HG02884 (cell line): ENCODE results near the gene WDR72.
"Not testable (repeated sequence)": the region's sequence is repeated elsewhere in the genome, so short reads cannot be mapped to it uniquely, and the experiment has no call there.

ENCODE experiments used
- ATAC-seq: cut with Tn5 transposase; IDR thresholded peaks from one replicate; pipeline ENCODE4 v1.9.1; 2021; ENCODE audit warnings: mild to moderate bottlenecking, moderate library complexity; ENCODE audit not compliant: unreplicated experiment

Gene WDR72

GRCh38 chr15:53759411-53759931, at the start of gene WDR72:
TSS of gene WDR72 (minus strand) at chr15:53759663. CDS start at chr15:53733149, 26,514 bp downstream.
- no peak for ATAC-seq

DNA sequence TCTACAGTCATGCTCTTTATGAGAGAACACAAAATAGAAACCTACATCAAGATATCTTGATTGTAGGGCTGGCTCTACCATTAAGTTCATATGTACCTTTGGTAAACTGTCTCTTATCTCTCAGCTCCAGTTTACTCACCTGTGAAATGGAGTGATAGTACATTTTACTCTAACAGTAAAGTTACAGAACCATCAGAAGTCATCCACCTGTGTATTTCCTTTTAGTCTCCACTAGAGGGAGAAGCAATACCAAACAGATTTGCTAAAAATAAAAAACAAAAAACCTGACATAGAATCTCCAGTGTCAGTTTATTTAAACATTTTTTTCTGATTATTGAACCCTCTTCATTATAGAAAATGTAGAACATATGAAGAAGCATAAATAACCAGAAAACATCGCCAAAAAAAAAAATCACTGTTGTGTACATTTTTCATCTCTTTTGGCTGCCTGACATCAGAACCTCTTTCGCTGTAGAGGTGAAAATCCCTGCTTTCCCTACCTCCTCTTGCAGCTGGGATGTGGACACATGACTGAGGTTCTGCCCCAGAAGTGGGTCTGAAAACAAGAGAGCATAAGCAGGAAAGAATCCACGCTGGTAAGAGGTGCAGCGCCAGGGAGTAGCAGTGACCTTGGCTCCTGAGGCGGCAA, 48.7 kb upstream of the WDR72 start:
- no peak for ATAC-seq

- no peak for ATAC-seq
These were observed 48.0 kb upstream of the WDR72 start for GRCh38 chr15:53807501-53807900.

DNA sequence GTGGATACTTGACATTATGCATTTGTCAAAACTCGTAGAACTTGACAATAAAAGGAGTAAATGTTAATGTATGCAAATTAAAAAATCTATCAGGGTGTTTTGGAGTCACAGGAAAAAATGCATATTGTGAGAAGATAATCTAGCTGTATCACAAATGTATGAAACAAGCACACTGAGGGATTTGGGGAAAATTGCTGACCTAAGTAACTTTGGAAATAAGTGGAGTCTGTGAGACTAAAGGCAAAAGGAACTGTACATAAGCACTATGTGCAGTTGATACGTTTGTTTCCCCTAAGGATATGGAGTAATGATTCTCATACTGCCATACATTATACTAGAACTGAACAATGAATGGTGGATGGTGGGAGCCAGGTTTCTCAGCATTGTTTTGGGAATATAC, 43.2 kb upstream of the WDR72 start:
- no peak for ATAC-seq

GRCh38 chr15:53791581-53791980, 32.1 kb upstream of the WDR72 start:
- no peak for ATAC-seq

GRCh38 chr15:53789654-53790375, 30.4 kb upstream of the WDR72 start:
- no peak for ATAC-seq

- ATAC-seq = no peak
These were observed 26.9 kb upstream of the WDR72 start for GRCh38 chr15:53786401-53786800.

DNA sequence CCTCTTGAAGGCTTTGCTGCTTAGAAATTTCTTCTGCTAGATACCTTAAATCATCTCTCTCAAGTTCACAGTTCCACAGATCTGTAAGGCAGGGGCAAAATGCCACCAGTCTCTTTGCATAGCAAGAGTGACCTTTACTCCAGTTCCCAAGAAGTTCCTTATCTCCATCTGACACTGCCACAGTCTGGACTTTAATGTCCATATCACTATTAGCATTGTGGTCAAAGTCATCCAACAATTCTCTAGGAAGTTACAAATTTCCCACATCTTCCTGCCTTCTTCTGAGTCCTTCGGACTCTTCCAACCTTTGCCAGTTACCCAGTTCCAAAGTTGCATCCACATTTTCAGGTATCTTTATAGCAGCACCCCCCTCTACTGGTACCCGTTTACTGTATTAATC, 25.8 kb upstream of the WDR72 start:
- not testable (repeated sequence) for ATAC-seq

GRCh38 chr15:53762916-53763315, 3.5 kb upstream of the WDR72 start:
- ATAC-seq = no peak

GRCh38 chr15:53758412-53758811, 1.1 kb downstream of the WDR72 start:
- ATAC-seq = no peak

GRCh38 chr15:53757906-53758305, 1.6 kb downstream of the WDR72 start:
- no peak for ATAC-seq

GRCh38 chr15:53753813-53754212, 5.7 kb downstream of the WDR72 start:
- ATAC-seq = no peak

GRCh38 chr15:53752406-53752805, 7.1 kb downstream of the WDR72 start:
- ATAC-seq = no peak

DNA sequence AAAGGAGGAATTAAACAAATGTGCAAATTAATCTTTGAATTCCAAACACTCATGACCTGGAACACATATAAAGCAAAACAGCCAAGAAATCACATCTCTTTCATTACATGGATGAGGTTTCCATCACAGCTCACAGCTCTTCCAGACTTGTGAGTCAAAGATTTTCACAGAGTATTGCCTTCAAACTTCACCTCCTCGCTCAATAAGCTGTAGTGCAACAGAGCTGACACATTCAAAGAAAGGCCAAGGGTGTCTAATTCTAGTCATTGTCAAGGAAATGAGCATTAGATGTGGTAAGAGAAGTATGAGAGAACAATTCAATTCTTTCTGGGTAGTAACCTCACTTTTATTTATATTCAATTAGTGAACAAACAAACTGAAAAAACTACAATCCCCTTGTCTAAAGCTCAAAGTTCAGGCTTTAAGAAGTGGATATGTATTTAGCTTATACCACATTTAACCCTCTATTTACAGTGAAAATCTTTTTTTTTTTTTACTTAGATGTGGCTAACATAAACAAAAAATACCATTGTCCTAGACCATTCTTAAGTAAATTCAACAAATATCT, 11.9 kb downstream of the WDR72 start:
- ATAC-seq = no peak

DNA sequence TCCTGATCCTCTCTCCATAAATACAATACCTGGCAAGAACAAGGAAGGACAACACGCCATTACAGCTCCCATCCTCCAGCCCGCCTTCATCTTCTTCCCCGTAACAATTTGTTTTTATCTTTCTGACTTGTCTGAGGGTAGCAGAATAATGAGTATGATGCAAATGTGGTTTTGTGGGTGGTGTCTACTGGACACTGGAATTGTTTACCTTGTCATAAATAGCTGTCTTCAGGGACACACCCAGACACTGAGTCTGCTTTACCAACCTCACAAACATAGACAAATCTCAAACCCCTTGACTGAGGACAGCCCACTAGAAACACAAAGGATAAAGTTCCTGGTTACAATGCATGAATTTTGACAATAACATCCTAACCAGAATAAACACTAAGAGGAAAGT, 13.4 kb downstream of the WDR72 start:
- ATAC-seq = no peak

DNA sequence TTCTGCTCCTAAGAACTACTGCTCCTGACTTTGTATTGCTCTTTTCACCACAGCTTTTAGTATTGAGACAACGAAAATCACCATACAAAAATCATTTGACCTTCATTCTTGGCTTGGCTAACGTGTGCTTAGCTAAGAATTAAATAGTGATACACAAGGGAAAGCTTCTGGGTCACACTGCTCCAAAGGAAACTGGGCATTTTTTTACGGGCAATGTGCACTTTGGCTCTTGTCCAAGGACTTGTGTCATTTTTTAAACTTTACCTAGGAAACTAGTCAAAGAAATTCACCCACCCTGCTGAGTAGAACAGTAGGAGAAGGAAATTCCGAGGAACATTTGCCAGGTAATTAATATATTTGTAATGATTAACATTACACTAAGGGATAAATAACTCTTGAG, 19.8 kb downstream of the WDR72 start:
- ATAC-seq = no peak

- ATAC-seq = no peak
These were observed 20.3 kb downstream of the WDR72 start for GRCh38 chr15:53739187-53739586.

DNA sequence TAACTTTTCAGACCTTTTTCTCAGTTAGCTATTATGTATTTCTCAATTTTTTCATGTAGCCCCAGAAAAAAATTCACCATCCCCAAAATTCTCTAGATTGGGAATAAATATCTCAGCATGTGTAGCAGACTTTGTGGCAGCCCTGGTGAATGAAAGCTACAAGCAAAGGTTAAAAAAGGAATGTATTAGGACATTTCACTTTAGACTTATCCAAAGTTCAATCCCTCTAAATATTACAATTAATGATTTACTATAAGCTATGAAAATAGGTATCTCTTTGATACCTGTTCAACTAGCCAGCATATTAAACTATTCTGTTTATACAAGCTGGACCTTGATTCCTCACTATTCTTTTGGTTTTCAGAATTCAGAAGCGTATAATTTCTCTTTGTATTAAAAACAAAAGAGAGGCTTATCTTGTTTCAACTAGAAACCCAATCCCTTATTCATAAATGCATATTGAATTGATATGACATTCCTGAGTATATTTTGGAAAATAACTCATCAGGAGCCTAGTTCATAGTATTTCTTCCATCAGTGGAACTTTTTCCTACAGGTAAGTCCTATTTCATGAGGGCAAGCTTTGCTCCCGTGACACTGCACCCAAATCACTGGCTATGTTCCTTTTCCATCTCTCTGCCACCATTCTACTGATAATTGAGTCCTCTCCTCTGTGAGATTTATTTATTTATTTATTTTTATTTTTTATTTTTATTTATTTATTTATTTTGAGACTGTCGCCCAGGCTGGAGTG, 38.0 kb downstream of the WDR72 start:
- ATAC-seq = no peak

DNA sequence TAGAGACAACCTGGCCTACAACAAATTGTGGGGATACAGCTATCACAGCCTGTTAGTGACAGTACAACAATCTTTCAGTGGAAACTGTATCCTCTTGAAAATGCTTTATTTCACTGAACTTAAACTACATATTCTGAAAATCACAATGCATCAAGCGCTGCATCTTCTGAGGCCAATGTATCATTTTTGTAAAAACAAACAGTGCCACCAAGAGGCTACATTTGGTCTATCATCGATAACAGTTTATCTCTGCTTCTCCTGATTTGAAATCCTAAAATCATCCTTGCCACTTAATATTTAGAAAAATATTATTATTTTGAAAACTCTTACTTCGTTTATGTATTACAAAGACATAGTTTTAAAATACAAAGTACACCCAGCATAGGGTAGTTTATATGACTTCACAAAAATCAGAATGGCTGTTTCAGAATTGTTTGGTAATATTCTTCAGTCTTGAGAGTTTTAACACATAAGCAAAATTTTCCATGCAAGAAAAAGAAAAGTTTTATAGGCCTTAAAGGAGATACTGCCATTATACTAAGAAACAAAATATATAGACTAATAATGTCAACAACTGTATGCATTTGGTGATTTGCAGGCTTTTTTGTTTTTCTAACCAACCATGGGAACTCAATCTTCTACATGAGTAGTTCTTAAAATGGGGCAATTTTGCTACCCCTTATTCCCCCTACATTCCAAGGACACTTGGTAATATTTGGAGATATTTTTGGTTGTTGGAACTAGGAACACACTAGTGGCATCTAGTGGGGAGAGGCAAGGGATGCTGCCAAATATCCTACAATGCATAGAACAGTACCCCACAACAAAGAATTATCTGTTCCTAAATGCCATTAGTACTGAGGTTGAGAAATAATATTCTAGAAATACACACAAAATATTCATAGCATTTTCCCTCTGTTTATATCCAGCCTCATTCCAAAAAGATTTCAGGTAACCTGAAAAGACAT, 42.3 kb downstream of the WDR72 start:
- no peak for ATAC-seq

DNA sequence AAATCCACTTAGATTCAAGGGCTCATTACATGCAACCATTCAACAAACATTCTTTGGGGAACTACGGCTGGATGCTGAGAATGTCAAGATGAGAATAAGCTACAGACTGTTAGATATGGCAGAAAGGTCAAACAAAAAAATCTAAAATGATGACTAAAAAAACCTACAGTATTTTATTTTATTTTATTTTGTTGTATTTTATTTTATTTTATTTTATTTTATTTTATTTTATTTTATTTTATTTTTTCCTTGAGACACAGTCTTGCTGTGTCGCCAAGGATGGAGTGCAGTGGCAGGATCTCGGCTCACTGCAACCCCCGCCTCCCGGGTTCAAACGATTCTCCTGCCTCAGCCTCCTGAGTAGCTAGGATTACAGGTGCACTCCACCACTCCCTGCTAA, 46.2 kb downstream of the WDR72 start:
- no peak for ATAC-seq
